ENCODE results near the gene COL12A1. TPM values are rescaled to one million over a fixed set of nuclear protein-coding genes. Genes with fewer than 3 reads are reported as not detected.

Gene COL12A1
- total and polyA plus RNA-seq, 5 donors from 2014 or later, result 0.37 TPM; not detected in 4

GRCh38 chr6:75077701-75078100, 128.2 kb downstream of the COL12A1 start:
- Histone ChIP-seq H3K4me3 (ENCODE audit: low read depth, low read length) (no peak overlapping the region), H3K9me3 (ENCODE audit: control insufficient read depth in 2 of 2, low read length in 2 of 2) (no peaks in the 10 kb centered on the region), H3K27ac (ENCODE audit: insufficient read depth, low read length, poor library complexity, severe bottlenecking) (no peak overlapping the region), H3K27me3 (ENCODE audit: control insufficient read depth, insufficient read depth, low read length) (no peaks in the 10 kb centered on the region), H3K4me1 (ENCODE audit: control insufficient read depth, insufficient read depth, low read length, poor library complexity, severe bottlenecking) (no peaks in the 10 kb centered on the region), H3K36me3 (ENCODE audit: control insufficient read depth, insufficient read depth, low read length) (no peaks in the 10 kb centered on the region)
- no peak overlapping the region for H3K4me3 Mint-ChIP-seq
- H3K4me1 Mint-ChIP-seq, result no peaks in the 10 kb centered on the region
- H3K9me3 Mint-ChIP-seq, result peaks cover 0 to 6% (median 0%) of the 10 kb centered on the region in 7 donors
- H3K27ac Mint-ChIP-seq, result no peak overlapping the region
- peaks cover 4% of the 10 kb centered on the region for H3K27me3 Mint-ChIP-seq
- DNase-seq, result no peak
- no peaks in the 10 kb centered on the region for H3K36me3 Mint-ChIP-seq
- ATAC-seq (ENCODE audit: low read depth in 2 of 2), result no peak

- H3K27me3 ChIP-seq (ENCODE audit: control insufficient read depth, insufficient read depth, low read length), result no peaks in the 10 kb centered on the region
- H3K4me3 ChIP-seq (ENCODE audit: low read depth, low read length), result no peak overlapping the region
- H3K27ac ChIP-seq (ENCODE audit: insufficient read depth, low read length, poor library complexity, severe bottlenecking), result no peak overlapping the region
- no peak overlapping the region for H3K4me3 Mint-ChIP-seq
- H3K9me3 ChIP-seq (ENCODE audit: control insufficient read depth in 2 of 2, low read length in 2 of 2), result no peaks in the 10 kb centered on the region
- H3K4me1 Mint-ChIP-seq, result no peaks in the 10 kb centered on the region
- no peaks in the 10 kb centered on the region for H3K4me1 ChIP-seq (ENCODE audit: control insufficient read depth, insufficient read depth, low read length, poor library complexity, severe bottlenecking)
- no peak overlapping the region for H3K27ac Mint-ChIP-seq
- no peaks in the 10 kb centered on the region for H3K36me3 ChIP-seq (ENCODE audit: control insufficient read depth, insufficient read depth, low read length)
- H3K36me3 Mint-ChIP-seq, result no peaks in the 10 kb centered on the region
- DNase-seq (no peak), ATAC-seq (ENCODE audit: low read depth in 2 of 2) (no peak)
- peaks cover 4% of the 10 kb centered on the region for H3K27me3 Mint-ChIP-seq
- peaks cover 0 to 9% (median 0%) of the 10 kb centered on the region in 7 donors for H3K9me3 Mint-ChIP-seq
Observed at GRCh38 chr6:75076009-75076408, 129.8 kb downstream of the COL12A1 start.

GRCh38 chr6:75070244-75070643, 135.6 kb downstream of the COL12A1 start:
- Mint-ChIP-seq H3K36me3 (no peaks in the 10 kb centered on the region), H3K27me3 (no peaks in the 10 kb centered on the region), H3K4me3 (no peak overlapping the region), H3K4me1 (no peaks in the 10 kb centered on the region), H3K9me3 (peaks cover 0 to 8% (median 2%) of the 10 kb centered on the region in 7 donors), H3K27ac (no peak overlapping the region)
- no peak for DNase-seq
- no peaks in the 10 kb centered on the region for H3K4me1 ChIP-seq (ENCODE audit: control insufficient read depth, insufficient read depth, low read length, poor library complexity, severe bottlenecking)
- no peaks in the 10 kb centered on the region for H3K27me3 ChIP-seq (ENCODE audit: control insufficient read depth, insufficient read depth, low read length)
- ATAC-seq (ENCODE audit: low read depth in 2 of 2), result no peak
- H3K9me3 ChIP-seq (ENCODE audit: control insufficient read depth in 2 of 2, low read length in 2 of 2), result no peaks in the 10 kb centered on the region
- H3K36me3 ChIP-seq (ENCODE audit: control insufficient read depth, insufficient read depth, low read length), result no peaks in the 10 kb centered on the region
- H3K27ac ChIP-seq (ENCODE audit: insufficient read depth, low read length, poor library complexity, severe bottlenecking), result no peak overlapping the region
- no peak overlapping the region for H3K4me3 ChIP-seq (ENCODE audit: low read depth, low read length)

- Histone ChIP-seq H3K27ac (ENCODE audit: insufficient read depth, low read length, poor library complexity, severe bottlenecking) (no peak overlapping the region), H3K27me3 (ENCODE audit: control insufficient read depth, insufficient read depth, low read length) (no peaks in the 10 kb centered on the region), H3K4me1 (ENCODE audit: control insufficient read depth, insufficient read depth, low read length, poor library complexity, severe bottlenecking) (no peaks in the 10 kb centered on the region), H3K4me3 (ENCODE audit: low read depth, low read length) (no peak overlapping the region), H3K36me3 (ENCODE audit: control insufficient read depth, insufficient read depth, low read length) (no peaks in the 10 kb centered on the region), H3K9me3 (ENCODE audit: control insufficient read depth in 2 of 2, low read length in 2 of 2) (no peaks in the 10 kb centered on the region)
- Mint-ChIP-seq H3K4me3 (no peak overlapping the region), H3K27me3 (no peaks in the 10 kb centered on the region), H3K27ac (no peak overlapping the region), H3K4me1 (no peaks in the 10 kb centered on the region), H3K9me3 (peaks cover 0 to 4% (median 2%) of the 10 kb centered on the region in 7 donors), H3K36me3 (no peaks in the 10 kb centered on the region)
- no peak for DNase-seq
- ATAC-seq (ENCODE audit: low read depth in 2 of 2), result no peak
Observed at GRCh38 chr6:75065523-75065922, 140.3 kb downstream of the COL12A1 start.

- Histone ChIP-seq H3K9me3 (ENCODE audit: control insufficient read depth in 2 of 2, low read length in 2 of 2) (no peaks in the 10 kb centered on the region), H3K4me3 (ENCODE audit: low read depth, low read length) (no peak overlapping the region), H3K27ac (ENCODE audit: insufficient read depth, low read length, poor library complexity, severe bottlenecking) (no peak overlapping the region), H3K4me1 (ENCODE audit: control insufficient read depth, insufficient read depth, low read length, poor library complexity, severe bottlenecking) (no peaks in the 10 kb centered on the region), H3K36me3 (ENCODE audit: control insufficient read depth, insufficient read depth, low read length) (no peaks in the 10 kb centered on the region), H3K27me3 (ENCODE audit: control insufficient read depth, insufficient read depth, low read length) (no peaks in the 10 kb centered on the region)
- ATAC-seq (ENCODE audit: low read depth in 2 of 2) (no peak), DNase-seq (no peak)
- peaks cover 4% of the 10 kb centered on the region for H3K27me3 Mint-ChIP-seq
- no peak overlapping the region for H3K4me3 Mint-ChIP-seq
- H3K36me3 Mint-ChIP-seq, result no peaks in the 10 kb centered on the region
- H3K4me1 Mint-ChIP-seq, result no peaks in the 10 kb centered on the region
- H3K27ac Mint-ChIP-seq, result no peak overlapping the region
- H3K9me3 Mint-ChIP-seq, result peaks cover 0 to 6% (median 0%) of the 10 kb centered on the region in 7 donors
Observed at GRCh38 chr6:75052491-75052890, 153.4 kb downstream of the COL12A1 start.

GRCh38 chr6:75049308-75049707, 156.5 kb downstream of the COL12A1 start:
- H3K36me3 Mint-ChIP-seq, result no peaks in the 10 kb centered on the region
- H3K27me3 Mint-ChIP-seq, result no peaks in the 10 kb centered on the region
- no peak for DNase-seq
- no peak for ATAC-seq (ENCODE audit: low read depth in 2 of 2)
- Histone ChIP-seq H3K27me3 (ENCODE audit: control insufficient read depth, insufficient read depth, low read length) (no peaks in the 10 kb centered on the region), H3K4me1 (ENCODE audit: control insufficient read depth, insufficient read depth, low read length, poor library complexity, severe bottlenecking) (no peaks in the 10 kb centered on the region), H3K27ac (ENCODE audit: insufficient read depth, low read length, poor library complexity, severe bottlenecking) (no peak overlapping the region), H3K4me3 (ENCODE audit: low read depth, low read length) (no peak overlapping the region), H3K36me3 (ENCODE audit: control insufficient read depth, insufficient read depth, low read length) (no peaks in the 10 kb centered on the region), H3K9me3 (ENCODE audit: control insufficient read depth in 2 of 2, low read length in 2 of 2) (no peaks in the 10 kb centered on the region)
- H3K9me3 Mint-ChIP-seq, result peaks cover 0 to 18% (median 3%) of the 10 kb centered on the region in 7 donors
- H3K27ac Mint-ChIP-seq, result no peak overlapping the region
- no peak overlapping the region for H3K4me3 Mint-ChIP-seq
- H3K4me1 Mint-ChIP-seq, result no peaks in the 10 kb centered on the region

GRCh38 chr6:75044846-75045245, 161.0 kb downstream of the COL12A1 start:
- H3K36me3 Mint-ChIP-seq, result no peaks in the 10 kb centered on the region
- Histone ChIP-seq H3K36me3 (ENCODE audit: control insufficient read depth, insufficient read depth, low read length) (no peaks in the 10 kb centered on the region), H3K27ac (ENCODE audit: insufficient read depth, low read length, poor library complexity, severe bottlenecking) (no peak overlapping the region), H3K27me3 (ENCODE audit: control insufficient read depth, insufficient read depth, low read length) (no peaks in the 10 kb centered on the region), H3K9me3 (ENCODE audit: control insufficient read depth in 2 of 2, low read length in 2 of 2) (no peaks in the 10 kb centered on the region), H3K4me3 (ENCODE audit: low read depth, low read length) (no peak overlapping the region), H3K4me1 (ENCODE audit: control insufficient read depth, insufficient read depth, low read length, poor library complexity, severe bottlenecking) (no peaks in the 10 kb centered on the region)
- no peak for ATAC-seq (ENCODE audit: low read depth in 2 of 2)
- H3K4me1 Mint-ChIP-seq, result no peaks in the 10 kb centered on the region
- no peak for DNase-seq
- peaks cover 0 to 36% (median 8%) of the 10 kb centered on the region in 7 donors for H3K9me3 Mint-ChIP-seq
- H3K4me3 Mint-ChIP-seq, result no peak overlapping the region
- H3K27ac Mint-ChIP-seq, result no peak overlapping the region
- no peaks in the 10 kb centered on the region for H3K27me3 Mint-ChIP-seq

- H3K27me3 ChIP-seq (ENCODE audit: control insufficient read depth, insufficient read depth, low read length), result no peaks in the 10 kb centered on the region
- H3K27ac Mint-ChIP-seq, result no peak overlapping the region
- DNase-seq (no peak), ATAC-seq (ENCODE audit: low read depth in 2 of 2) (no peak)
- no peaks in the 10 kb centered on the region for H3K36me3 ChIP-seq (ENCODE audit: control insufficient read depth, insufficient read depth, low read length)
- peaks cover 3 to 30% (median 7%) of the 10 kb centered on the region in 7 donors for H3K9me3 Mint-ChIP-seq
- H3K36me3 Mint-ChIP-seq, result no peaks in the 10 kb centered on the region
- no peak overlapping the region for H3K27ac ChIP-seq (ENCODE audit: insufficient read depth, low read length, poor library complexity, severe bottlenecking)
- no peak overlapping the region for H3K4me3 ChIP-seq (ENCODE audit: low read depth, low read length)
- no peaks in the 10 kb centered on the region for H3K4me1 Mint-ChIP-seq
- no peaks in the 10 kb centered on the region for H3K4me1 ChIP-seq (ENCODE audit: control insufficient read depth, insufficient read depth, low read length, poor library complexity, severe bottlenecking)
- H3K27me3 Mint-ChIP-seq, result no peaks in the 10 kb centered on the region
- H3K9me3 ChIP-seq (ENCODE audit: control insufficient read depth in 2 of 2, low read length in 2 of 2), result no peaks in the 10 kb centered on the region
- H3K4me3 Mint-ChIP-seq, result no peak overlapping the region
Observed at GRCh38 chr6:75041381-75041780, 164.5 kb downstream of the COL12A1 start.

All from CD4-positive, CD25-positive, alpha-beta regulatory T cell (primary cell).